Measurements from ENCODE around the gene SLC34A2.

DNA sequence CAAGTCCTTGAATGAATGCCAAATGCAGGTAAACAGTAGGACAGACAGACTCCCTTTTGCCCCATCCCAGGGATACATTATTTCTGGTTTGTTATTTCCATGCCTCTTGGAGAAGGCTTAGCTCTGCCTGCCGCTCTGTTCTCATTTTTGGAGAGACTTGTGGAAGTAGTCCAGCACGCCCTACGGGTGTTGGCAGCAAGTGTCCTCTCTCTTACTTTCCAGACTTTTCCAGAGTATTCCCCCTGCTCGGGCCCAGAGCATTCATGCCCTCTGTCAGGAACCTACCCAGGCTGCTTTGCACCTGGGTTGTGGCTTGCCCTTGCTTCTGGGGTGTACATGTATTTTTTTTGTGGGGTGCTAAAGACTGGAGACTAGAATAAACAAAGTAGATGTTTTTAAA is 15.3 kb downstream of the SLC34A2 start:
- TF ChIP-seq EZH2 (optimal IDR thresholded peaks at IDR 0.05; ENCODE audit: low read depth, low read length) (no peak), EZH2phosphoT487 (IDR thresholded peaks at IDR 0.05; ENCODE audit: low read length) (no peak)
- TF ChIP-seq, protein P1, sequence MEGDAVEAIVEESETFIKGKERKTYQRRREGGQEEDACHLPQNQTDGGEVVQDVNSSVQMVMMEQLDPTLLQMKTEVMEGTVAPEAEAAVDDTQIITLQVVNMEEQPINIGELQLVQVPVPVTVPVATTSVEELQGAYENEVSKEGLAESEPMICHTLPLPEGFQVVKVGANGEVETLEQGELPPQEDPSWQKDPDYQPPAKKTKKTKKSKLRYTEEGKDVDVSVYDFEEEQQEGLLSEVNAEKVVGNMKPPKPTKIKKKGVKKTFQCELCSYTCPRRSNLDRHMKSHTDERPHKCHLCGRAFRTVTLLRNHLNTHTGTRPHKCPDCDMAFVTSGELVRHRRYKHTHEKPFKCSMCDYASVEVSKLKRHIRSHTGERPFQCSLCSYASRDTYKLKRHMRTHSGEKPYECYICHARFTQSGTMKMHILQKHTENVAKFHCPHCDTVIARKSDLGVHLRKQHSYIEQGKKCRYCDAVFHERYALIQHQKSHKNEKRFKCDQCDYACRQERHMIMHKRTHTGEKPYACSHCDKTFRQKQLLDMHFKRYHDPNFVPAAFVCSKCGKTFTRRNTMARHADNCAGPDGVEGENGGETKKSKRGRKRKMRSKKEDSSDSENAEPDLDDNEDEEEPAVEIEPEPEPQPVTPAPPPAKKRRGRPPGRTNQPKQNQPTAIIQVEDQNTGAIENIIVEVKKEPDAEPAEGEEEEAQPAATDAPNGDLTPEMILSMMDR (IDR thresholded peaks at IDR 0.05; ENCODE audit: low read length): no peak

Data from MM.1S (cell line).